ENCODE results near the gene LRRC18.

DNA sequence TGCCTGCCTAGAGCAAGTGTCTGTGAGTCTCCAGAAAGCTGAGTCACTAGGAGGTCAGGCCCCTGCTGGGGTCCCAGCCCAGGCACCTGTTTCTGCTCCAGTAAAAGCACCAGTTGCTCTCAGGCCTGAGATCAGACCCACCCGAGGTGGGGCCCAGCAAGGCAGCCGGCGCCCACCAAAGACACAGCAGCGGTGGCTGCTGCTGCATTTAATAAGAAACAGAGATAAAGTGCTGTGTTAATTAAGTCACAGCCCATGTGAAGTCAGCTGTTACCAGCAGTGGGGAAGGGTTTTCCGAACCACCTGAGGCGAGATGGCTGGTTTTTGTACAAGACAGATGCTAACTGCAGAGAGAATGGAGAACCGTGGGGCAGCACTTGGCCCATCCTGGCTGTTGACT, 12.1 kb upstream of the LRRC18 start:
- no peak for TF ChIP-seq CBFB (CRISPR knock-in tag; IDR thresholded peaks at IDR 0.05)
- TF ChIP-seq, protein P1, sequence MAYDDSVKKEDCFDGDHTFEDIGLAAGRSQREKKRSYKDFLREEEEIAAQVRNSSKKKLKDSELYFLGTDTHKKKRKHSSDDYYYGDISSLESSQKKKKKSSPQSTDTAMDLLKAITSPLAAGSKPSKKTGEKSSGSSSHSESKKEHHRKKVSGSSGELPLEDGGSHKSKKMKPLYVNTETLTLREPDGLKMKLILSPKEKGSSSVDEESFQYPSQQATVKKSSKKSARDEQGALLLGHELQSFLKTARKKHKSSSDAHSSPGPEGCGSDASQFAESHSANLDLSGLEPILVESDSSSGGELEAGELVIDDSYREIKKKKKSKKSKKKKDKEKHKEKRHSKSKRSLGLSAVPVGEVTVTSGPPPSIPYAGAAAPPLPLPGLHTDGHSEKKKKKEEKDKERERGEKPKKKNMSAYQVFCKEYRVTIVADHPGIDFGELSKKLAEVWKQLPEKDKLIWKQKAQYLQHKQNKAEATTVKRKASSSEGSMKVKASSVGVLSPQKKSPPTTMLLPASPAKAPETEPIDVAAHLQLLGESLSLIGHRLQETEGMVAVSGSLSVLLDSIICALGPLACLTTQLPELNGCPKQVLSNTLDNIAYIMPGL (CRISPR knock-in tag; IDR thresholded peaks at IDR 0.05), result no peak
- TF ChIP-seq ZNF354B (CRISPR knock-in tag; IDR thresholded peaks at IDR 0.05), result no peak
- TF ChIP-seq, protein P2, sequence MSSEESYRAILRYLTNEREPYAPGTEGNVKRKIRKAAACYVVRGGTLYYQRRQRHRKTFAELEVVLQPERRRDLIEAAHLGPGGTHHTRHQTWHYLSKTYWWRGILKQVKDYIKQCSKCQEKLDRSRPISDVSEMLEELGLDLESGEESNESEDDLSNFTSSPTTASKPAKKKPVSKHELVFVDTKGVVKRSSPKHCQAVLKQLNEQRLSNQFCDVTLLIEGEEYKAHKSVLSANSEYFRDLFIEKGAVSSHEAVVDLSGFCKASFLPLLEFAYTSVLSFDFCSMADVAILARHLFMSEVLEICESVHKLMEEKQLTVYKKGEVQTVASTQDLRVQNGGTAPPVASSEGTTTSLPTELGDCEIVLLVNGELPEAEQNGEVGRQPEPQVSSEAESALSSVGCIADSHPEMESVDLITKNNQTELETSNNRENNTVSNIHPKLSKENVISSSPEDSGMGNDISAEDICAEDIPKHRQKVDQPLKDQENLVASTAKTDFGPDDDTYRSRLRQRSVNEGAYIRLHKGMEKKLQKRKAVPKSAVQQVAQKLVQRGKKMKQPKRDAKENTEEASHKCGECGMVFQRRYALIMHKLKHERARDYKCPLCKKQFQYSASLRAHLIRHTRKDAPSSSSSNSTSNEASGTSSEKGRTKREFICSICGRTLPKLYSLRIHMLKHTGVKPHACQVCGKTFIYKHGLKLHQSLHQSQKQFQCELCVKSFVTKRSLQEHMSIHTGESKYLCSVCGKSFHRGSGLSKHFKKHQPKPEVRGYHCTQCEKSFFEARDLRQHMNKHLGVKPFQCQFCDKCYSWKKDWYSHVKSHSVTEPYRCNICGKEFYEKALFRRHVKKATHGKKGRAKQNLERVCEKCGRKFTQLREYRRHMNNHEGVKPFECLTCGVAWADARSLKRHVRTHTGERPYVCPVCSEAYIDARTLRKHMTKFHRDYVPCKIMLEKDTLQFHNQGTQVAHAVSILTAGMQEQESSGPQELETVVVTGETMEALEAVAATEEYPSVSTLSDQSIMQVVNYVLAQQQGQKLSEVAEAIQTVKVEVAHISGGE (CRISPR knock-in tag; IDR thresholded peaks at IDR 0.05), result no peak
- TF ChIP-seq, protein P3, sequence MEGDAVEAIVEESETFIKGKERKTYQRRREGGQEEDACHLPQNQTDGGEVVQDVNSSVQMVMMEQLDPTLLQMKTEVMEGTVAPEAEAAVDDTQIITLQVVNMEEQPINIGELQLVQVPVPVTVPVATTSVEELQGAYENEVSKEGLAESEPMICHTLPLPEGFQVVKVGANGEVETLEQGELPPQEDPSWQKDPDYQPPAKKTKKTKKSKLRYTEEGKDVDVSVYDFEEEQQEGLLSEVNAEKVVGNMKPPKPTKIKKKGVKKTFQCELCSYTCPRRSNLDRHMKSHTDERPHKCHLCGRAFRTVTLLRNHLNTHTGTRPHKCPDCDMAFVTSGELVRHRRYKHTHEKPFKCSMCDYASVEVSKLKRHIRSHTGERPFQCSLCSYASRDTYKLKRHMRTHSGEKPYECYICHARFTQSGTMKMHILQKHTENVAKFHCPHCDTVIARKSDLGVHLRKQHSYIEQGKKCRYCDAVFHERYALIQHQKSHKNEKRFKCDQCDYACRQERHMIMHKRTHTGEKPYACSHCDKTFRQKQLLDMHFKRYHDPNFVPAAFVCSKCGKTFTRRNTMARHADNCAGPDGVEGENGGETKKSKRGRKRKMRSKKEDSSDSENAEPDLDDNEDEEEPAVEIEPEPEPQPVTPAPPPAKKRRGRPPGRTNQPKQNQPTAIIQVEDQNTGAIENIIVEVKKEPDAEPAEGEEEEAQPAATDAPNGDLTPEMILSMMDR (IDR thresholded peaks at IDR 0.05 in 2 of 3, conservative IDR thresholded peaks at IDR 0.05 in 1 of 3; ENCODE audit: insufficient read depth in 2 of 3, low read depth in 1 of 3, low read length in 3 of 3), result no peak
- TF ChIP-seq ZNF609 (CRISPR knock-in tag; IDR thresholded peaks at IDR 0.05; ENCODE audit: borderline replicate concordance), result no peak
- no peak for TF ChIP-seq ETV6 (IDR thresholded peaks at IDR 0.05; ENCODE audit: borderline replicate concordance in 1 of 2, low read depth in 2 of 2, low read length in 1 of 2)
- no peak for TF ChIP-seq ETV6 (CRISPR knock-in tag; IDR thresholded peaks at IDR 0.05; ENCODE audit: borderline replicate concordance)
- no peak for TF ChIP-seq YY1 (IDR thresholded peaks at IDR 0.05; ENCODE audit: borderline replicate concordance in 1 of 3, control insufficient read depth in 1 of 3, extremely low read depth in 1 of 3, insufficient read depth in 3 of 3, insufficient read length in 1 of 3, insufficient replicate concordance in 2 of 3, low read depth in 1 of 3, low read length in 2 of 3)
- no peak for TF ChIP-seq FOXM1 (IDR thresholded peaks at IDR 0.05; ENCODE audit: low read depth)
- no peak for TF ChIP-seq FOXM1 (CRISPR knock-in tag; IDR thresholded peaks at IDR 0.05; ENCODE audit: low read depth)
- no peak for TF ChIP-seq EP300 (IDR thresholded peaks at IDR 0.05; ENCODE audit: low read length)
- TF ChIP-seq FOXP1 (CRISPR knock-in tag; IDR thresholded peaks at IDR 0.05), result no peak
- TF ChIP-seq CAMTA2 (CRISPR knock-in tag; conservative IDR thresholded peaks at IDR 0.05), result no peak
- TF ChIP-seq PHF21A (IDR thresholded peaks at IDR 0.05; ENCODE audit: borderline replicate concordance, low read depth), result no peak
- TF ChIP-seq UBTF (IDR thresholded peaks at IDR 0.05; ENCODE audit: borderline replicate concordance in 1 of 2, low read depth in 2 of 2, low read length in 2 of 2), result no peak

All from K562 (cell line).